HL-60 (cell line): ENCODE results near the gene IGF1.

Source experiments
- TF ChIP-seq, protein P1 (sequence below): IDR thresholded peaks from one replicate; pipeline ENCODE4 v1.5.1; 2011; ENCODE audit warnings: low read length, control low read depth, inconsistent platforms; ENCODE audit not compliant: insufficient read depth
- TF ChIP-seq, protein P2 (sequence below): IDR thresholded peaks from 2 replicates; pipeline ENCODE4 v1.6.1; 2012; ENCODE audit warnings: low read depth; ENCODE audit not compliant: insufficient replicate concordance

DNA sequence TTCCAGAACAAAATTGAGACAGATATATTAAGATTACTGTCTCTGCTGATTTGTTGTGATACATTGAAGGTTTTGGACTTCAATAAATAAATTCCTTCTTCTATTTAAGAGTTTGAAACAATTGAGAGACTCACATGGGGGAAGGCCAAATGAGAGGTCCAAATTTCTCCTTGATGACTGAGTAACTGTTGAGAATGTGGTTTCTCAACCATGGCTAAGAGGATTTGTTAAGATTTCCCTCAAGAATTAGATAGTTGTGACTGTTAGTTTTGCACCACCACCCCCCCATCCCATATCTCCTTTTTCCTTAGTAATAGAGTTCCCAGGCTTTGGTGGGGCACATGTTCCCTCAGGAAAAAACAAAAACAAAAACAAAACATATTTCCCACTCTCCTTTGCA, 47.7 kb upstream of the IGF1 start:
- TF ChIP-seq, protein P1, sequence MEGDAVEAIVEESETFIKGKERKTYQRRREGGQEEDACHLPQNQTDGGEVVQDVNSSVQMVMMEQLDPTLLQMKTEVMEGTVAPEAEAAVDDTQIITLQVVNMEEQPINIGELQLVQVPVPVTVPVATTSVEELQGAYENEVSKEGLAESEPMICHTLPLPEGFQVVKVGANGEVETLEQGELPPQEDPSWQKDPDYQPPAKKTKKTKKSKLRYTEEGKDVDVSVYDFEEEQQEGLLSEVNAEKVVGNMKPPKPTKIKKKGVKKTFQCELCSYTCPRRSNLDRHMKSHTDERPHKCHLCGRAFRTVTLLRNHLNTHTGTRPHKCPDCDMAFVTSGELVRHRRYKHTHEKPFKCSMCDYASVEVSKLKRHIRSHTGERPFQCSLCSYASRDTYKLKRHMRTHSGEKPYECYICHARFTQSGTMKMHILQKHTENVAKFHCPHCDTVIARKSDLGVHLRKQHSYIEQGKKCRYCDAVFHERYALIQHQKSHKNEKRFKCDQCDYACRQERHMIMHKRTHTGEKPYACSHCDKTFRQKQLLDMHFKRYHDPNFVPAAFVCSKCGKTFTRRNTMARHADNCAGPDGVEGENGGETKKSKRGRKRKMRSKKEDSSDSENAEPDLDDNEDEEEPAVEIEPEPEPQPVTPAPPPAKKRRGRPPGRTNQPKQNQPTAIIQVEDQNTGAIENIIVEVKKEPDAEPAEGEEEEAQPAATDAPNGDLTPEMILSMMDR: no peak
- TF ChIP-seq, protein P2, sequence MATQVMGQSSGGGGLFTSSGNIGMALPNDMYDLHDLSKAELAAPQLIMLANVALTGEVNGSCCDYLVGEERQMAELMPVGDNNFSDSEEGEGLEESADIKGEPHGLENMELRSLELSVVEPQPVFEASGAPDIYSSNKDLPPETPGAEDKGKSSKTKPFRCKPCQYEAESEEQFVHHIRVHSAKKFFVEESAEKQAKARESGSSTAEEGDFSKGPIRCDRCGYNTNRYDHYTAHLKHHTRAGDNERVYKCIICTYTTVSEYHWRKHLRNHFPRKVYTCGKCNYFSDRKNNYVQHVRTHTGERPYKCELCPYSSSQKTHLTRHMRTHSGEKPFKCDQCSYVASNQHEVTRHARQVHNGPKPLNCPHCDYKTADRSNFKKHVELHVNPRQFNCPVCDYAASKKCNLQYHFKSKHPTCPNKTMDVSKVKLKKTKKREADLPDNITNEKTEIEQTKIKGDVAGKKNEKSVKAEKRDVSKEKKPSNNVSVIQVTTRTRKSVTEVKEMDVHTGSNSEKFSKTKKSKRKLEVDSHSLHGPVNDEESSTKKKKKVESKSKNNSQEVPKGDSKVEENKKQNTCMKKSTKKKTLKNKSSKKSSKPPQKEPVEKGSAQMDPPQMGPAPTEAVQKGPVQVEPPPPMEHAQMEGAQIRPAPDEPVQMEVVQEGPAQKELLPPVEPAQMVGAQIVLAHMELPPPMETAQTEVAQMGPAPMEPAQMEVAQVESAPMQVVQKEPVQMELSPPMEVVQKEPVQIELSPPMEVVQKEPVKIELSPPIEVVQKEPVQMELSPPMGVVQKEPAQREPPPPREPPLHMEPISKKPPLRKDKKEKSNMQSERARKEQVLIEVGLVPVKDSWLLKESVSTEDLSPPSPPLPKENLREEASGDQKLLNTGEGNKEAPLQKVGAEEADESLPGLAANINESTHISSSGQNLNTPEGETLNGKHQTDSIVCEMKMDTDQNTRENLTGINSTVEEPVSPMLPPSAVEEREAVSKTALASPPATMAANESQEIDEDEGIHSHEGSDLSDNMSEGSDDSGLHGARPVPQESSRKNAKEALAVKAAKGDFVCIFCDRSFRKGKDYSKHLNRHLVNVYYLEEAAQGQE: no peak
